Heart right ventricle (tissue), 16 donors: ENCODE measurements around the gene BARHL1. TPM values are rescaled to one million over a fixed set of nuclear protein-coding genes. Genes with fewer than 3 reads are reported as not detected.

Experiments
- ATAC-seq, 8 donors: fragments of 200-7000 bp; cut with Tn5 transposase; one replicate each; pipeline ENCODE4 v1.9.1; 2020; ENCODE audit warnings: mild to moderate bottlenecking in 8 of 8, moderate library complexity in 8 of 8, moderate number of reproducible peaks in 1 of 8
- DNase-seq, 2 donors: peaks; one replicate each; pipeline ENCODE4 v3.0.0-alpha.2; 2020
- H3K27ac ChIP-seq, 10 donors: fragments of 200-600 bp; sonication (generic) in 2 of 10; one replicate each; pipeline versions ENCODE4 v1.5.0 to v1.8.0; 2020 to 2022; ENCODE audit warnings: mild to moderate bottlenecking in 3 of 10
- H3K27me3 ChIP-seq, 7 donors: fragments of 200-600 bp; one replicate each; pipeline ENCODE4 v1.8.0; 2021 to 2022; ENCODE audit warnings: mild to moderate bottlenecking in 2 of 7
- H3K36me3 ChIP-seq, 9 donors: fragments of 200-600 bp; sonication (generic) in 1 of 9; one replicate each; pipeline versions ENCODE4 v1.5.0 to v1.8.0; 2020 to 2022; ENCODE audit warnings: mild to moderate bottlenecking in 2 of 9
- H3K4me1 ChIP-seq, 9 donors: fragments of 200-600 bp; sonication (generic) in 1 of 9; one replicate each; pipeline versions ENCODE4 v1.5.0 to v1.8.0; 2020 to 2022; ENCODE audit warnings: mild to moderate bottlenecking in 4 of 9
- H3K4me3 ChIP-seq, 10 donors: fragments of 200-600 bp; sonication (generic) in 2 of 10; one replicate each; pipeline versions ENCODE4 v1.5.0 to v1.8.0; 2020 to 2022; ENCODE audit warnings: mild to moderate bottlenecking in 7 of 10, moderate library complexity in 2 of 10
- H3K9me3 ChIP-seq, 11 donors: fragments of 200-600 bp in 10 of 11; sonication (generic) in 2 of 11; one replicate each; pipeline versions ENCODE4 v1.5.0 to v1.8.0; 2013 to 2022; ENCODE audit warnings: mild to moderate bottlenecking in 2 of 11, control low read depth in 1 of 11, moderate library complexity in 1 of 11
- CTCF ChIP-seq, 9 donors: fragments of 200-600 bp; sonication (generic) in 2 of 9; IDR thresholded peaks; one replicate each; pipeline versions ENCODE4 v1.5.0 to v1.8.0; 2021 to 2022; ENCODE audit warnings: antibody characterized with exemption in 9 of 9, mild to moderate bottlenecking in 5 of 9, moderate library complexity in 1 of 9
- WGBS, 2 donors: extraction: QIAGEN DNeasy Blood & Tissue Kit; methylation state at CpG; one replicate each; pipeline ENCODE4 v1.1.7; 2013; ENCODE audit warnings: inconsistent platforms in 1 of 2; 5-methylcytosine and 5-hydroxymethylcytosine counted together
- intact Hi-C, 10 donors: fragments of 100-400 bp; cut with DNase I; formaldehyde crosslinking; loops; one replicate each; pipeline versions ENCODE4 v1.11.1 to v1.14.2; 2022
- polyA plus RNA-seq, 2 donors: library from polyadenylated mRNA; stranded (reverse); fragments of 200-250 nt; gene quantifications; one replicate each; pipeline ENCODE4 v1.2.3, GENCODE V29; 2013
- total RNA-seq, 10 donors: library from RNA; stranded (reverse); fragmentation: NEBNext Ultra II Directional in 3 of 10; extraction: Animal tissue kit (Norgen Biotek cat#: 25700) in 3 of 10; gene quantifications; one replicate each; pipeline versions ENCODE4 v1.2.1 to v1.2.4, GENCODE V29; 2021 to 2023
- donor health status: Arrhythmogenic right ventricular cardiomyopathy.
- donor health status: ischemic (EF 13 %, LVEDD 7.1; RV severe dilation, severe dysfunction).
- donor health status: healthy with polysubstance abuse.
- donor health status: DM: no; HTN: yes; CAD: no.
- donor health status: DM: no; HTN: no; CAD: no.
- donor health status: ischemic (EF 25% LVEDD 6.9; RV normal size, moderate dysfunction).
- donor health status: ischemic (EF 25% LVEDD 5.7; RV mildly dilated, moderate dysfunction).
- donor health status: healthy.
- donor health status: DM: yes; HTN: yes; CAD: no.
- donor health status: Ischemic cardiomyopathy.
- donor health status: ischemic (EF 35%, LVEDD 5.7; RV mildly dilated, moderate dysfunction).
- donor health status: nonischemic (EF 11% LVEDD 7.7; RV severe dilation, severe dysfunction).
- donor health status: DM: yes; HTN: yes; CAD: no.
- donor health status: PGD.
- donor health status: ischemic (EF 29% LVEDD 5.4; RV normal size, mild dysfunction).
- donor health status: nonischemic (EF 23%, LVEDD 6.1; RV moderate dilation, normal function).

The BARHL1 gene
- total and polyA plus RNA-seq, 12 donors, result not detected

- Histone ChIP-seq H3K4me1 (peaks cover 0 to 9% (median 4%) of the 10 kb centered on the region in 9 donors), H3K4me3 (no peak overlapping the region), H3K27ac (no peak overlapping the region), H3K9me3 (no peaks in the 10 kb centered on the region), H3K36me3 (no peaks in the 10 kb centered on the region), H3K27me3 (peaks cover 0 to 18% (median 10%) of the 10 kb centered on the region in 7 donors)
- no peak for TF ChIP-seq CTCF (IDR thresholded peaks at IDR 0.05)
- intact Hi-C loops, result no loop called here
- ATAC-seq (no peak), DNase-seq (no peak)
- 91 to 96% methylated on average over 4 of the region's 4 CpGs for WGBS, 2 donors
Measured at GRCh38 chr9:132543251-132543650, 39.2 kb upstream of the BARHL1 start.

DNA sequence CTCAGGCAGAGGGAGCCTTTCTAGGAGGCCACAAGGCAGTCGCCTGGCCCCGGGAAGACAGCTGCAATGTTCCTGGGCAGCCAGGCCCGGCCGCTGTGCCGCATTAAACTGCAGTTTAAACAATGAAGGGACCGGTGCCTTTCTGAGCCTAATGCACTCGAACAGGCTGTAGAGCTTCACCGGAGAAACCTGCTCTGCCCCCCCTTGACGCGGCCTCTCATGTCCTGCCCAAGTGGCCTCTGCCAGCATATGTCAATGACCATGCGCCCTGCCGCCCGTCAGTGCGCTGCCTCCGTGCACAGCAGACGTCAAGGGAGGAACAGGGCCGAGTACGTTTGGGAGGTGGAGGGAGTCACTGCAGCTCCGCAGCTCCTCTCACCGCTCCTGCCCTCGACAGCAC is 38.4 kb upstream of the BARHL1 start:
- no peak for TF ChIP-seq CTCF (IDR thresholded peaks at IDR 0.05)
- ATAC-seq, result no peak
- Histone ChIP-seq H3K36me3 (no peaks in the 10 kb centered on the region), H3K27ac (no peak overlapping the region), H3K9me3 (no peaks in the 10 kb centered on the region), H3K4me1 (peaks cover 0 to 9% (median 4%) of the 10 kb centered on the region in 9 donors), H3K27me3 (peaks cover 0 to 18% (median 10%) of the 10 kb centered on the region in 7 donors), H3K4me3 (no peak overlapping the region)
- WGBS, 2 donors, result 72 to 73% methylated on average over 21 of the region's 21 CpGs
- intact Hi-C loops, result no loop called here
- DNase-seq, result no peak

DNA sequence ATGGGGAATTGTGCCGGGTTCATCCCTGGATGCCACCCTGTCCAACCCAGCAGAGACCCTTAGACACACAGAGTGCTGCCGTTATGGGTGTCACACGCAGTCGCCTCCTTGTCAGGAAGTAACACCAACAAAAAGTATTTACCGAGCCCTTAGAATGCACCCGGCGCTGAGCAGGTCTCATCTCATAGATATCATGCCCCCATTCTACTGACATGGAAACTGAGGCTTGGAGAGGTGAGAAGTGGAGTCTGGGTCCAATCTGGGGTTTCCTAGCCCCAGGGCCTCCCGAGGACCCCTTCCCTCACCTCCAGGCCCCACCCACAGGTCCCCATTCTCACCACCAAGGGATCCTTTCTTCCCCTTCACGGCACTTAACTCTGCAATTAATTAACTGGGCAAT is 36.8 kb upstream of the BARHL1 start:
- no peaks in the 10 kb centered on the region for H3K36me3 ChIP-seq
- H3K27me3 ChIP-seq, result peaks cover 0 to 22% (median 10%) of the 10 kb centered on the region in 7 donors
- 78 to 89% methylated on average over 9 of the region's 9 CpGs for WGBS, 2 donors
- no peak for ATAC-seq
- no peak overlapping the region for H3K27ac ChIP-seq
- no peaks in the 10 kb centered on the region for H3K9me3 ChIP-seq
- H3K4me3 ChIP-seq, result no peak overlapping the region
- H3K4me1 ChIP-seq, result peaks cover 0 to 9% (median 4%) of the 10 kb centered on the region in 9 donors
- no peak for DNase-seq
- TF ChIP-seq CTCF (IDR thresholded peaks at IDR 0.05), result no peak
- intact Hi-C loops, result no loop called here

GRCh38 chr9:132546148-132547051 is 36.0 kb upstream of the BARHL1 start:
- no peak overlapping the region for H3K27ac ChIP-seq
- DNase-seq (peak; percentile 19 to 23), ATAC-seq (peak in 7 of 8 donors; percentile 66 to 84 (median 74))
- TF ChIP-seq CTCF (IDR thresholded peaks at IDR 0.05), result peak in 7 of 9 donors; percentile 21 to 38 (median 35)
- H3K27me3 ChIP-seq, result peaks cover 0 to 22% (median 10%) of the 10 kb centered on the region in 7 donors
- peaks cover 0 to 9% (median 4%) of the 10 kb centered on the region in 9 donors for H3K4me1 ChIP-seq
- H3K4me3 ChIP-seq, result peak overlapping the region in 6 of 10 donors; percentile 9 to 34 (median 21)
- intact Hi-C loops, result no loop called here
- 3 to 5% methylated on average over 27 of the region's 27 CpGs for WGBS, 2 donors
- H3K9me3 ChIP-seq, result no peaks in the 10 kb centered on the region
- no peaks in the 10 kb centered on the region for H3K36me3 ChIP-seq
